AG04449 (cell line): Measurements from ENCODE around the gene GPC3.
"Not testable (repeated sequence)": the region's sequence is repeated elsewhere in the genome, so short reads cannot be mapped to it uniquely, and the experiment has no call there.

Experiments
- CTCF ChIA-PET: fragments of 350-600 bp; formaldehyde crosslinking; extraction: SDS; loops from one replicate; lab custom pipeline; 2021; ENCODE audit warnings: antibody characterized with exemption; lab: Yijun Ruan, JAX
- POLR2A ChIA-PET: fragments of 400-600, 350-600 bp; formaldehyde crosslinking; extraction: SDS; loops from one replicate; lab custom pipeline; 2020; ENCODE audit warnings: antibody characterized with exemption, inconsistent platforms; lab: Yijun Ruan, JAX
- DNase-seq: peaks from one replicate; pipeline ENCODE4 v3.0.0-alpha.2; 2010; ENCODE audit warnings: low read depth, low spot score
- H3K4me3 ChIP-seq: 2 replicates; pipeline ENCODE4 v1.5.1; 2011; ENCODE audit warnings: low read depth, mild to moderate bottlenecking, control low read depth, low read length
- CTCF ChIP-seq: IDR thresholded peaks from one replicate; pipeline ENCODE4 v1.5.1; 2011; ENCODE audit warnings: mild to moderate bottlenecking, moderate library complexity, low read length, control low read depth, inconsistent platforms; ENCODE audit not compliant: insufficient read depth; ENCODE audit errors: missing control alignments

Gene GPC3

GRCh38 chrX:133627673-133628072, 357.7 kb downstream of the GPC3 start:
- no peak for TF ChIP-seq CTCF
- ChIA-PET CTCF (no interaction called here), POLR2A (no interaction called here)
- H3K4me3 ChIP-seq: no peak overlapping the region
- no peak for DNase-seq

GRCh38 chrX:133621384-133621783, 364.0 kb downstream of the GPC3 start:
- DNase-seq, CTCF ChIA-PET, POLR2A ChIA-PET, H3K4me3 ChIP-seq: not testable (repeated sequence)

- H3K4me3 ChIP-seq: no peak overlapping the region
- POLR2A ChIA-PET: no interaction called here
- no peak for DNase-seq
- CTCF ChIA-PET: no interaction called here
- TF ChIP-seq CTCF: no peak
Measured at GRCh38 chrX:133611676-133612075, 373.7 kb downstream of the GPC3 start.

GRCh38 chrX:133610056-133610455, 375.3 kb downstream of the GPC3 start:
- H3K4me3 ChIP-seq: no peak overlapping the region
- POLR2A ChIA-PET: no interaction called here
- DNase-seq: no peak
- CTCF ChIA-PET: no interaction called here
- TF ChIP-seq CTCF: no peak

- ChIA-PET CTCF (no interaction called here), POLR2A (no interaction called here)
- no peak for TF ChIP-seq CTCF
- DNase-seq: no peak
- H3K4me3 ChIP-seq: no peak overlapping the region
Measured at GRCh38 chrX:133609166-133609565, 376.2 kb downstream of the GPC3 start.

- no peak overlapping the region for H3K4me3 ChIP-seq
- no peak for TF ChIP-seq CTCF
- CTCF ChIA-PET: no interaction called here
- POLR2A ChIA-PET: no interaction called here
- DNase-seq: peak; percentile 0
Measured at GRCh38 chrX:133608406-133608805, 377.0 kb downstream of the GPC3 start.
